Liver (tissue), 3 donors: ENCODE results near the gene SGCD.
A peak's percentile ranks its signal among the peaks of the same experiment; 100 is the strongest.

Experiments used
- CTCF ChIP-seq: fragments of 150-350 bp; IDR thresholded peaks from 2 replicates; pipeline ENCODE4 v1.5.1; 2017; ENCODE audit warnings: improper control_type of control experiment, low read depth, low read length; ENCODE audit not compliant: missing input control
- FOXA1 ChIP-seq: IDR thresholded peaks from 2 replicates; pipeline ENCODE4 v1.6.1; 2016; ENCODE audit warnings: antibody characterized with exemption
- JUND ChIP-seq, 2 donors: IDR thresholded peaks; 2 replicates each; pipeline ENCODE4 v1.6.1; 2016; ENCODE audit warnings: antibody characterized with exemption in 2 of 2
- RAD21 ChIP-seq, 2 donors: IDR thresholded peaks; 2 replicates each; pipeline ENCODE4 v1.6.1; 2016; ENCODE audit warnings: antibody characterized with exemption in 2 of 2, mild to moderate bottlenecking in 2 of 2
- SP1 ChIP-seq: IDR thresholded peaks from 2 replicates; pipeline ENCODE4 v1.6.1; 2018; ENCODE audit warnings: antibody characterized with exemption, mild to moderate bottlenecking
- TAF1 ChIP-seq: conservative IDR thresholded peaks from 2 replicates; pipeline ENCODE4 v1.6.1; 2016; ENCODE audit warnings: antibody characterized with exemption, mild to moderate bottlenecking
- YY1 ChIP-seq: IDR thresholded peaks from 2 replicates; pipeline ENCODE4 v1.6.1; 2016; ENCODE audit warnings: antibody characterized with exemption, mild to moderate bottlenecking
- TF ChIP-seq, protein P1 (sequence below): IDR thresholded peaks from 2 replicates; pipeline ENCODE4 v1.6.1; 2016; ENCODE audit warnings: antibody characterized with exemption
- donor health status: healthy.
- donor health status: healthy.

GRCh38 chr5:156522651-156523529, 195.9 kb downstream of the SGCD start:
- TF ChIP-seq CTCF (no peak), FOXA1 (no peak), TAF1 (no peak), YY1 (peak; percentile 59), SP1 (peak; percentile 45), JUND (IDR thresholded peaks at IDR 0.05) (peak in 1 of 2 donors; percentile 34), RAD21 (IDR thresholded peaks at IDR 0.05) (peak in 1 of 2 donors; percentile 31)
- TF ChIP-seq, protein P1, sequence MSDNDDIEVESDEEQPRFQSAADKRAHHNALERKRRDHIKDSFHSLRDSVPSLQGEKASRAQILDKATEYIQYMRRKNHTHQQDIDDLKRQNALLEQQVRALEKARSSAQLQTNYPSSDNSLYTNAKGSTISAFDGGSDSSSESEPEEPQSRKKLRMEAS: no peak
